ENCODE data around the gene CPSF2. TPM values are rescaled to one million over a fixed set of nuclear protein-coding genes. Genes with fewer than 3 reads are reported as not detected.

CPSF2 gene
- total and polyA plus RNA-seq, 2 of the 13 experiments (the other 11 are each of a cell fraction or from before 2014, with no cell fraction given), result 14.3 to 67.9 TPM

DNA sequence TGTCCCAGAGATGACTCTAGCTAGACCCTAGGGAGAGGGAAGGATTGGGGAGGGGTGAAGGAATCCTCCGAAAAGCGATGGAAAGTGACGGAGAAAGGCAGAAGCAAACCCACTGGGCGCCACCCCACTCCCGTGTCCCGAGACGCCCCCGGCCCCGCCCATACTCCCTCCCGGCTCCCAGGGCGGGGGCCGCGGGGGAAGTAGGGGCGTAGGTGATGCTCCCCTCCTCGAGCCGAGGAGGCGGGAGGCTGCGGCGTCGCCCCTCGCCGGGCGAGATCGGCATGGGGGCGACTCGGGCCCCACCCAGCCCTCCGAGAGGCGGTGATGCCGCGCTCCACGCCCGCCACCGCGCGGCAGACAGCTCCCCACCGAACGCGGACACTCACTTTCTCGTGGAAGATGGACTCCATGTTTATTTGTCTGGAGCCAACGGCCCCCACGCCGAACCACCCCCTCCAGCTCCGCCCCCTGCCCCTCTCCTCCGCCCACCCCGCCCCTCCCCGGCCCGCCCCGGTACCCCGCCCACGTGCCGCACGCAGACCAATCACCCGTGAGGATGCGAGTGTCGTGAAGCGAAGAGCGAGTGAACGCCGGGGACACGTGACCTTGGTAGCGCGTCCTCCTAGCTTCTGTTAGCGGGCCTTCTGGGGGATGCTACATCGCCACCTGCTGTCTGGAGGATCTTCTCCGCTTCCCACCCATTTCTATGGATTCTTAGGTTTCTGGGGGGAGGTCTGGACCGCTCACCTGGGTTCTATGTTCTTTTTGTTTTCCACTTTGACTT, 15.4 kb upstream of the CPSF2 start, which contains the start of gene ATXN3 (continued):
- TF ChIP-seq ZNF563 (CRISPR knock-in tag; IDR thresholded peaks at IDR 0.05) (0 out of 2 replicates have a peak, but pooled peaks have one; percentile 41), SP1 (IDR thresholded peaks at IDR 0.05) (no peak), SP1 (CRISPR knock-in tag; IDR thresholded peaks at IDR 0.05) (peak; percentile 41), NFE2L2 (IDR thresholded peaks at IDR 0.05; ENCODE audit: low read length) (no peak)
- TF ChIP-seq, protein P1, sequence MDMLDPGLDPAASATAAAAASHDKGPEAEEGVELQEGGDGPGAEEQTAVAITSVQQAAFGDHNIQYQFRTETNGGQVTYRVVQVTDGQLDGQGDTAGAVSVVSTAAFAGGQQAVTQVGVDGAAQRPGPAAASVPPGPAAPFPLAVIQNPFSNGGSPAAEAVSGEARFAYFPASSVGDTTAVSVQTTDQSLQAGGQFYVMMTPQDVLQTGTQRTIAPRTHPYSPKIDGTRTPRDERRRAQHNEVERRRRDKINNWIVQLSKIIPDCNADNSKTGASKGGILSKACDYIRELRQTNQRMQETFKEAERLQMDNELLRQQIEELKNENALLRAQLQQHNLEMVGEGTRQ (IDR thresholded peaks at IDR 0.05; ENCODE audit: low read depth, low read length), result peak; percentile 98
- TF ChIP-seq, protein P1 (CRISPR knock-in tag; IDR thresholded peaks at IDR 0.05; ENCODE audit: borderline replicate concordance), result peak; percentile 90; the same call in 1 of the 2 replicates
- TF ChIP-seq, protein P2, sequence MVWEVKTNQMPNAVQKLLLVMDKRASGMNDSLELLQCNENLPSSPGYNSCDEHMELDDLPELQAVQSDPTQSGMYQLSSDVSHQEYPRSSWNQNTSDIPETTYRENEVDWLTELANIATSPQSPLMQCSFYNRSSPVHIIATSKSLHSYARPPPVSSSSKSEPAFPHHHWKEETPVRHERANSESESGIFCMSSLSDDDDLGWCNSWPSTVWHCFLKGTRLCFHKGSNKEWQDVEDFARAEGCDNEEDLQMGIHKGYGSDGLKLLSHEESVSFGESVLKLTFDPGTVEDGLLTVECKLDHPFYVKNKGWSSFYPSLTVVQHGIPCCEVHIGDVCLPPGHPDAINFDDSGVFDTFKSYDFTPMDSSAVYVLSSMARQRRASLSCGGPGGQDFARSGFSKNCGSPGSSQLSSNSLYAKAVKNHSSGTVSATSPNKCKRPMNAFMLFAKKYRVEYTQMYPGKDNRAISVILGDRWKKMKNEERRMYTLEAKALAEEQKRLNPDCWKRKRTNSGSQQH (CRISPR knock-in tag; IDR thresholded peaks at IDR 0.05; ENCODE audit: low read depth), result 0 out of 2 replicates have a peak, but pooled peaks have one; percentile 27
- TF ChIP-seq, protein P3, sequence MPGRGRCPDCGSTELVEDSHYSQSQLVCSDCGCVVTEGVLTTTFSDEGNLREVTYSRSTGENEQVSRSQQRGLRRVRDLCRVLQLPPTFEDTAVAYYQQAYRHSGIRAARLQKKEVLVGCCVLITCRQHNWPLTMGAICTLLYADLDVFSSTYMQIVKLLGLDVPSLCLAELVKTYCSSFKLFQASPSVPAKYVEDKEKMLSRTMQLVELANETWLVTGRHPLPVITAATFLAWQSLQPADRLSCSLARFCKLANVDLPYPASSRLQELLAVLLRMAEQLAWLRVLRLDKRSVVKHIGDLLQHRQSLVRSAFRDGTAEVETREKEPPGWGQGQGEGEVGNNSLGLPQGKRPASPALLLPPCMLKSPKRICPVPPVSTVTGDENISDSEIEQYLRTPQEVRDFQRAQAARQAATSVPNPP (CRISPR knock-in tag; IDR thresholded peaks at IDR 0.05), result no peak
- TF ChIP-seq, protein P4, sequence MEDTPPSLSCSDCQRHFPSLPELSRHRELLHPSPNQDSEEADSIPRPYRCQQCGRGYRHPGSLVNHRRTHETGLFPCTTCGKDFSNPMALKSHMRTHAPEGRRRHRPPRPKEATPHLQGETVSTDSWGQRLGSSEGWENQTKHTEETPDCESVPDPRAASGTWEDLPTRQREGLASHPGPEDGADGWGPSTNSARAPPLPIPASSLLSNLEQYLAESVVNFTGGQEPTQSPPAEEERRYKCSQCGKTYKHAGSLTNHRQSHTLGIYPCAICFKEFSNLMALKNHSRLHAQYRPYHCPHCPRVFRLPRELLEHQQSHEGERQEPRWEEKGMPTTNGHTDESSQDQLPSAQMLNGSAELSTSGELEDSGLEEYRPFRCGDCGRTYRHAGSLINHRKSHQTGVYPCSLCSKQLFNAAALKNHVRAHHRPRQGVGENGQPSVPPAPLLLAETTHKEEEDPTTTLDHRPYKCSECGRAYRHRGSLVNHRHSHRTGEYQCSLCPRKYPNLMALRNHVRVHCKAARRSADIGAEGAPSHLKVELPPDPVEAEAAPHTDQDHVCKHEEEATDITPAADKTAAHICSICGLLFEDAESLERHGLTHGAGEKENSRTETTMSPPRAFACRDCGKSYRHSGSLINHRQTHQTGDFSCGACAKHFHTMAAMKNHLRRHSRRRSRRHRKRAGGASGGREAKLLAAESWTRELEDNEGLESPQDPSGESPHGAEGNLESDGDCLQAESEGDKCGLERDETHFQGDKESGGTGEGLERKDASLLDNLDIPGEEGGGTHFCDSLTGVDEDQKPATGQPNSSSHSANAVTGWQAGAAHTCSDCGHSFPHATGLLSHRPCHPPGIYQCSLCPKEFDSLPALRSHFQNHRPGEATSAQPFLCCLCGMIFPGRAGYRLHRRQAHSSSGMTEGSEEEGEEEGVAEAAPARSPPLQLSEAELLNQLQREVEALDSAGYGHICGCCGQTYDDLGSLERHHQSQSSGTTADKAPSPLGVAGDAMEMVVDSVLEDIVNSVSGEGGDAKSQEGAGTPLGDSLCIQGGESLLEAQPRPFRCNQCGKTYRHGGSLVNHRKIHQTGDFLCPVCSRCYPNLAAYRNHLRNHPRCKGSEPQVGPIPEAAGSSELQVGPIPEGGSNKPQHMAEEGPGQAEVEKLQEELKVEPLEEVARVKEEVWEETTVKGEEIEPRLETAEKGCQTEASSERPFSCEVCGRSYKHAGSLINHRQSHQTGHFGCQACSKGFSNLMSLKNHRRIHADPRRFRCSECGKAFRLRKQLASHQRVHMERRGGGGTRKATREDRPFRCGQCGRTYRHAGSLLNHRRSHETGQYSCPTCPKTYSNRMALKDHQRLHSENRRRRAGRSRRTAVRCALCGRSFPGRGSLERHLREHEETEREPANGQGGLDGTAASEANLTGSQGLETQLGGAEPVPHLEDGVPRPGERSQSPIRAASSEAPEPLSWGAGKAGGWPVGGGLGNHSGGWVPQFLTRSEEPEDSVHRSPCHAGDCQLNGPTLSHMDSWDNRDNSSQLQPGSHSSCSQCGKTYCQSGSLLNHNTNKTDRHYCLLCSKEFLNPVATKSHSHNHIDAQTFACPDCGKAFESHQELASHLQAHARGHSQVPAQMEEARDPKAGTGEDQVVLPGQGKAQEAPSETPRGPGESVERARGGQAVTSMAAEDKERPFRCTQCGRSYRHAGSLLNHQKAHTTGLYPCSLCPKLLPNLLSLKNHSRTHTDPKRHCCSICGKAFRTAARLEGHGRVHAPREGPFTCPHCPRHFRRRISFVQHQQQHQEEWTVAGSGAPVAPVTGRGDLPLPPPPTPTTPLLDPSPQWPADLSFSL (CRISPR knock-in tag; IDR thresholded peaks at IDR 0.05), result no peak
- TF ChIP-seq, protein P5, sequence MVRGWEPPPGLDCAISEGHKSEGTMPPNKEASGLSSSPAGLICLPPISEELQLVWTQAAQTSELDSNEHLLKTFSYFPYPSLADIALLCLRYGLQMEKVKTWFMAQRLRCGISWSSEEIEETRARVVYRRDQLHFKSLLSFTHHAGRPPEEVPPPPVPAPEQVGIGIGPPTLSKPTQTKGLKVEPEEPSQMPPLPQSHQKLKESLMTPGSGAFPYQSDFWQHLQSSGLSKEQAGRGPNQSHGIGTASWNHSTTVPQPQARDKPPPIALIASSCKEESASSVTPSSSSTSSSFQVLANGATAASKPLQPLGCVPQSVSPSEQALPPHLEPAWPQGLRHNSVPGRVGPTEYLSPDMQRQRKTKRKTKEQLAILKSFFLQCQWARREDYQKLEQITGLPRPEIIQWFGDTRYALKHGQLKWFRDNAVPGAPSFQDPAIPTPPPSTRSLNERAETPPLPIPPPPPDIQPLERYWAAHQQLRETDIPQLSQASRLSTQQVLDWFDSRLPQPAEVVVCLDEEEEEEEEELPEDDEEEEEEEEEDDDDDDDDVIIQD (CRISPR knock-in tag; IDR thresholded peaks at IDR 0.05; ENCODE audit: low read depth), result peak; percentile 56
- TF ChIP-seq, protein P6, sequence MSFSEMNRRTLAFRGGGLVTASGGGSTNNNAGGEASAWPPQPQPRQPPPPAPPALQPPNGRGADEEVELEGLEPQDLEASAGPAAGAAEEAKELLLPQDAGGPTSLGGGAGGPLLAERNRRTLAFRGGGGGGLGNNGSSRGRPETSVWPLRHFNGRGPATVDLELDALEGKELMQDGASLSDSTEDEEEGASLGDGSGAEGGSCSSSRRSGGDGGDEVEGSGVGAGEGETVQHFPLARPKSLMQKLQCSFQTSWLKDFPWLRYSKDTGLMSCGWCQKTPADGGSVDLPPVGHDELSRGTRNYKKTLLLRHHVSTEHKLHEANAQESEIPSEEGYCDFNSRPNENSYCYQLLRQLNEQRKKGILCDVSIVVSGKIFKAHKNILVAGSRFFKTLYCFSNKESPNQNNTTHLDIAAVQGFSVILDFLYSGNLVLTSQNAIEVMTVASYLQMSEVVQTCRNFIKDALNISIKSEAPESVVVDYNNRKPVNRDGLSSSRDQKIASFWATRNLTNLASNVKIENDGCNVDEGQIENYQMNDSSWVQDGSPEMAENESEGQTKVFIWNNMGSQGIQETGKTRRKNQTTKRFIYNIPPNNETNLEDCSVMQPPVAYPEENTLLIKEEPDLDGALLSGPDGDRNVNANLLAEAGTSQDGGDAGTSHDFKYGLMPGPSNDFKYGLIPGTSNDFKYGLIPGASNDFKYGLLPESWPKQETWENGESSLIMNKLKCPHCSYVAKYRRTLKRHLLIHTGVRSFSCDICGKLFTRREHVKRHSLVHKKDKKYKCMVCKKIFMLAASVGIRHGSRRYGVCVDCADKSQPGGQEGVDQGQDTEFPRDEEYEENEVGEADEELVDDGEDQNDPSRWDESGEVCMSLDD (CRISPR knock-in tag; IDR thresholded peaks at IDR 0.05; ENCODE audit: borderline replicate concordance), result 0 out of 2 replicates have a peak, but pooled peaks have one; percentile 26
